Stimulated activated CD8-positive, alpha-beta memory T cell treated with anti-CD3 and anti-CD28 coated beads, Interleukin-4, amount 100 ng/mL, for 48 hours (primary cell): ENCODE data around the gene ART5.
"Not testable (repeated sequence)": the region's sequence is repeated elsewhere in the genome, so short reads cannot be mapped to it uniquely, and the experiment has no call there.

Experiments used
- DNase-seq: peaks from one replicate; pipeline ENCODE4 v3.0.0-alpha.2; 2020

ART5 gene

DNA sequence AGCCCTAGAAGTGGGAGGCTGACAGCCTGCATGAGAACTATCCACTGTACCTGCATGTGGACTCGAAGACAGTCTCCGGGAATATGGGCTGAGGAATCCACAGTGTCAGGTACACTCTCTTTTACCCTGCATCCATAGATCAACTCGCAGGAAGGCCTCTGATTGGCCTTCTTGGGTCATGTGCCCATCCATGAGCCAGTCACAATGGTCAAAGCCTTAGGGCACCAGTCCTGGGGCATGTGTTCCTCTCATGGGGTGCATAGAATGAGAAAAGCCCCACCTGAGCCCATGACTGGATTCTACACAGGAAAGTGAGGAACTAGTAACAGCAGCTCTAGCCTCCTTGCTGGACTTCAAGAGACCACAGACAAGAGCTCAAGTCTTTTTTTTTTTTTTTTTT is 13.8 kb upstream of the ART5 start:
- DNase-seq, result no peak

DNA sequence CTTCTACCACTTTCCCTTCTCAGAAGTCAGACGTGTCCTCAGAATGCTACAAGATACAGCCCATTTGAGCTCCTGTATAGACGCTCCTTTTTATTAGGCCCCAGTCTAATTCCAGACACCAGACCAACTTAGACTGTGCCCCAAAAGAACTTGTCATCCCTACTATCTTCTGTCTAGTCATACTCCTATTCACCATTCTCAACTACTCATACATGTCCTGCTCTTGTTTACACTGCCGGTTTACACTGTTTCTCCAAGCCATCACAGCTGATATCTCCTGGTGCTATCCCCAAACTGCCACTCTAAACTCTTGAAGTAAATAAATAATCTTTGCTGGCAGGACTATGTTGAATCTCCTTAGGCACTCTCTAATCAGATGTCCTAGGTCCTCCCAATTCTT is 10.7 kb upstream of the ART5 start:
- DNase-seq, result not testable (repeated sequence)

GRCh38 chr11:3649374-3649773 is 7.6 kb upstream of the ART5 start:
- DNase-seq, result not testable (repeated sequence)

DNA sequence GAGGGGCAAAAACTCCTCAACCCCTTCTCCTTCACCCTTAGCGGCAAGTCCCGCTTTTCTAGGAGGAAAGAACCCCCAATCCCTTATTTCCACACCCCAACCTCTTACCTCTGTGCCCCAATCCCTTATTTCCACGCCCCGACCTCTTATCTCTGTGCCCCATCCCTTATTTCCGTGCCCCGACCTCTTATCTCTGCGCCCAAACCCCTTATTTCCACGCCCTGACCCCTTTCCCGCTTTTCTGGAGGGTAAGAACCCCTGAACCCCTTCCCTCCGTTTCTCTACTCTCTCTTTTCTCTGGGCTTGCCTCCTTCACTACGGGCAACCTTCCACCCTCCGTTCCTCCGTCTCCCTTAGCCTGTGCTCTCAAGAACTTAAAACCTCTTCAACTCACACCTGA is 7.1 kb upstream of the ART5 start:
- DNase-seq, result not testable (repeated sequence)

DNA sequence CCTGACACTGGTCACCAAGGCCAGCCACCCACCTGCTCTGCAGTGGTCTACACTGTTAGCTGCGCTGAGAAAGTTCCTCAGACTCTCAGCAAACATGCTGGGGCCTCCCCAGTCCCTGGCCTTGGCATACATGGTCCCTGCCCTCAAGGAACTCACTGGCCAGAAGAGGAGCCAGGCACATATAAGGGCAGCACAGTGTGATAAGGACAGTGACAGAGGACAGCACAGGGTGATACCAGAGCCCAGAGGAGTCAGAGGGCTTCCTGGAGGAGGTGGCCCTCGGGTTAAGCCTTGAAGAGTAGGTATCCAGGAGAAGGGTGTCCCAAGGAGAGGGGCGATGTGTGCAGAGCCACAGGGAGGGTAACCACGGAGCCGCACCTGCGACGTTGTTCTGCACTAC is 3.8 kb upstream of the ART5 start:
- DNase-seq, result no peak

- DNase-seq, result no peak
These were observed 3.0 kb upstream of the ART5 start, which contains the start of gene ART1 for GRCh38 chr11:3644817-3645235. ART1 (plus strand) TSS chr11:3645128; CDS start chr11:3659214, 14,086 bp downstream.

GRCh38 chr11:3643102-3643546 is 1.3 kb upstream of the ART5 start:
- DNase-seq, result not testable (repeated sequence)

DNA sequence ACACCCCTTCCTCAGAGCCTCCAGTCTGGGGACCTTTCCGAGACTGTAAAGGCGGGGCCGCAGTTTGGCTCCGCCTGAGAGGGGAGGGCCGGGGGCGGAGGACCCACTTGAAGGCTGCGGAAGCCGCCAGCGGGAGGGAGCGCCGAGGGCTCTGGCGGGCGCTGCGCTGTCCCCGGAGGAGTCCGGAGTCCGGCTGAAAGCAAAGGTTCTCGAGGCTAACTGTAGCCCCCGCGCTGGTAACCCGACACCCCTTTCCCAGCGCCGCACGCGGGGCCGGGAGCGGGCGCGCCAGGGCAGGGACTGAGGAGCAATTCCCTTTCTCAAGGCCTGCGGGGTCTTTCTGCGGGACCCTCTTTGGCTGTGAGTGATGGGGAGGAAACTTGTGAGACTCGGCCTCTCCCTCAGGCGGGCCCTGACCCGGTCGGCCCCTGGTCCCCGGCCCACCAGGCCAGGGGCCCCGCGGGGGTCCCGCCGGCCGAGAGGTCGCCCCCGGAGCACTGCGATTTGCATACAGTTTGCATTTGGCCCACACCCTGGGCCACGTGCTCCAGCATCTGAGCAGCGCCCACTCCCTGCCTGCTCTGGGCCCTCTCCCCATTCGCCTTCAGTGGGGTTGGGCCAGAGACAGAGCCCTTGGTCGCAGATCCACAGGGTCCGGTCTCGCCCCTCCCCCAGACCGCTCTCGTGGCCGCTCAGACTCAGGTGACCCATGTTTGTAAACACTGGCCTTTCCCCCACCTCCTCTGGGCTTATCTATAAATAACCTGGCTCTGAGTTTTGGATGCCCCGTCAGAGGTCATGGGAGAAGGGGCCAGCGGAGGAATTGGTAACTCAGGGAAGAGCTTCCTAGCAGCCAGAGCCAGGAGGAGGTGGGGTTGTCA is 519 bp upstream of the ART5 start:
- peak; percentile 69 for DNase-seq

- DNase-seq, result no peak
These were observed 601 bp downstream of the ART5 start for GRCh38 chr11:3641191-3641590.

GRCh38 chr11:3639841-3640240 is 2.0 kb downstream of the ART5 start:
- DNase-seq, result no peak

- no peak for DNase-seq
These were observed 3.3 kb downstream of the ART5 start for GRCh38 chr11:3638513-3638912.

GRCh38 chr11:3637201-3637600 is 4.6 kb downstream of the ART5 start:
- no peak for DNase-seq

- DNase-seq, result no peak
These were observed 6.0 kb downstream of the ART5 start for GRCh38 chr11:3635641-3636375.

GRCh38 chr11:3632070-3632660 is 9.6 kb downstream of the ART5 start:
- no peak for DNase-seq

DNA sequence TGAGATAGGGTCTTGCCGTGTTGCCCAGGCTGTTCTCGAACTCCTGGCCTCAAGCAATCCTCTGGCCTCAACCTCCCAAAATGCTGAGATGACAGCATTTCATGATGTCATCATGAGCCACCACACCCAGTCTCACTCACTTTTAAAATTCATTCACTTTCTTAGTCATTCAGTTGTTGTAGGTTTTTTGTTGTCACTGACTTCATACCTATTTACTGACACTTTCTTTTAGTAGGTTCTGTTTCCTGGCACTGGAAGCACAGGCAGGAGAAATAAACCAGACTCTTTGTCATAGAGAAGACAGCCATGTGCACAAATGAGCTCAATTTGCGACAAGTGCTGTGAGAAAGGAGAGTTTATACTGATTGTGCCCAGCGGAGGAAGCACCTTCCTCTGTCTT is 10.5 kb downstream of the ART5 start:
- no peak for DNase-seq

- DNase-seq, result no peak
These were observed 14.5 kb downstream of the ART5 start for GRCh38 chr11:3627291-3627690.

DNA sequence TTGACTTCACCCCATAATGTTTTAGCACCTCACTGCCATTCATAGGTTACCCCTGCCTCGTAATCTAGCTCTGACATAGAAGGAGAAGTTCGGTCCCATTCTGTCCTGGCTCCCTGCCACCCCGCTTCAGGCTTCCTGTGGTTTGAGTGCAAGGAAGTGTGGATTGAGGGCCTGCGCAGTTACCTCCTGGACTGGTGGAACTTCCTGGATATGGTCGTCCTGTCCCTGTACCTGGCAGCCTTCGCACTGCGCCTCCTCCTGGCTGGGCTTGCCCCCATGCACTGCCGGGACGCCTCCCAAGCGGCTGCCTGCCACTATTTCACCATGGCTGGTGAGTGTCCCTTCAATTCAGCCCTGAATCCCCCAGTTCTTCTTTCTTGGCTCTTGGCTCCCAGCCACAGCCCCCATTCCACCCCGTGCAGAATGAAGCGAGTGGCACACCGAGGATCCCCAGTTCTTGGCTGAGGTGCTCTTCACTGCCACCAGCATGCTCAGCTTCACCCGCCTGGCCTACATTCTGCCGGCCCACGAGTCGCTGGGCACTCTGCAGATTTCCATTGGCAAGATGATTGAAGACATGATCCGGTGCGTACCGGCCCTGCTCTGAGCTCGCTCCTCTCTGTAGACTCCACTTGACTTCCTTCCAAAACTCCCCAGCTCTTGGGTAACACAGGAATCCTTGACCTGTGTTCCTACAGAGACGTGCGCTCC is 15.4 kb downstream of the ART5 start:
- no peak for DNase-seq

- no peak for DNase-seq
These were observed 17.9 kb downstream of the ART5 start for GRCh38 chr11:3623767-3624458.

DNA sequence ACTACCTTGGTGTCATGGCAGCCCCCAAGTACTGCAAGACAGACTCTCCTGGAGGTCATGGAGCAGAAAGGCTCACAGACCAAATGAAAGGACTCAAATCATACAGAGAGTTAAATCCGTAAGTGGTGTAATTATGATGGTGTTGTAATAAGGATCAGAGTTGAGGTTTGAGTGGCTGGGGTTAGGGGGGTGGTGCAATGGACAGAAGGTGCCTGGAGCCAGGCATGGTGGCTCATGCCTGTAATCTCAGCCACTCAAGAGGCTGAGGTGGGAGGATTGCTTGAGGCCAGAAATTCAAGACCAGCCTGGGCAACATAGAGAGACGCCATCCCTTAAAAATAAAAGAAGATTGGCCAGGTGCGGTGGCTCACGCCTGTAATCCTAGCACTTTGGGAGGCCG is 18.7 kb downstream of the ART5 start:
- DNase-seq, result no peak

- no peak for DNase-seq
These were observed 19.3 kb downstream of the ART5 start for GRCh38 chr11:3622521-3622920.

- no peak for DNase-seq
These were observed 23.8 kb downstream of the ART5 start for GRCh38 chr11:3617990-3618389.

- DNase-seq, result no peak
These were observed 24.9 kb downstream of the ART5 start for GRCh38 chr11:3616721-3617460.
